HepG2 (cell line): ENCODE measurements around the gene TRMT10C. TPM values are rescaled to one million over a fixed set of nuclear protein-coding genes. Genes with fewer than 3 reads are reported as not detected.

Source experiments
- ATAC-seq: fragments of 200-7000 bp; cut with Tn5 transposase; 3 replicates; pipeline ENCODE4 v1.9.1; 2020; ENCODE audit warnings: mild to moderate bottlenecking, moderate library complexity
- BruUV-seq: library from RNA; stranded (reverse); fragments of 400-500 nt; replicated peaks from 2 replicates; lab custom pipeline; 2021; lab: Mats Ljungman, UMichigan
- CTCF ChIA-PET: fragments of 300-600 bp; formaldehyde crosslinking; extraction: SDS; loops from one replicate; lab custom pipeline; 2021; ENCODE audit warnings: low total read pairs, inconsistent platforms, low intra/inter-chr PET ratio; lab: Yijun Ruan, JAX
- POLR2A ChIA-PET: fragments of 350-600 bp; sonication (Branson Sonifier 250); formaldehyde crosslinking; loops from one replicate; lab custom pipeline; 2020; ENCODE audit warnings: antibody characterized with exemption, inconsistent platforms; lab: Yijun Ruan, JAX
- DNase-seq: peaks from one replicate; pipeline ENCODE4 v3.0.0-alpha.2; 2015; ENCODE audit warnings: low spot score
- FAIRE-seq: peaks from 3 replicates; lab custom pipeline; 2011; peaks lifted over from hg19 to GRCh38; lab: Jason Lieb, UNC
- H2AFZ ChIP-seq: one replicate; pipeline ENCODE4 v1.6.1; 2011; ENCODE audit warnings: low read length, inconsistent platforms
- H3K27ac ChIP-seq: fragments of 300-600 bp; 3 replicates; pipeline ENCODE4 v1.8.0; 2011; ENCODE audit warnings: mixed run types, mild to moderate bottlenecking, mixed read lengths, low read length, inconsistent platforms; ENCODE audit not compliant: insufficient read depth; ENCODE audit errors: extremely low read length
- H3K27me3 ChIP-seq, 2 experiments: fragments of 200-600 bp in 1 of 2; 2 replicates in 1 of 2; 3 replicates in 1 of 2; pipeline versions ENCODE4 v1.6.0 to v1.8.0; 2011; ENCODE audit warnings: low read length in 2 of 2, mild to moderate bottlenecking in 2 of 2, moderate library complexity in 2 of 2, inconsistent platforms in 1 of 2; ENCODE audit not compliant: insufficient read depth in 2 of 2, control insufficient read depth in 1 of 2
- H3K36me3 ChIP-seq, 2 experiments: fragments of 200-600 bp in 1 of 2; replicated peaks in 1 of 2; 2 replicates in 1 of 2; 3 replicates in 1 of 2; pipeline versions ENCODE4 v1.5.1 to v1.8.0; 2011; ENCODE audit warnings: low read length in 2 of 2, inconsistent platforms in 1 of 2; ENCODE audit not compliant: insufficient read depth in 2 of 2, control insufficient read depth in 1 of 2
- H3K4me1 ChIP-seq: 2 replicates; pipeline ENCODE4 v1.5.1; 2012; ENCODE audit warnings: low read length, inconsistent platforms; ENCODE audit not compliant: insufficient read depth
- H3K4me2 ChIP-seq: 2 replicates; pipeline ENCODE4 v1.6.0; 2011; ENCODE audit warnings: low read depth, low read length, inconsistent platforms
- H3K4me3 ChIP-seq, 3 experiments: fragments of 200-600 bp in 1 of 3; sonication (generic), shearing (Covaris generic) in 1 of 3; replicated peaks in 1 of 3; 2 replicates each; pipeline ENCODE4 v1.5.1; 2011 to 2016; ENCODE audit warnings: low read length in 3 of 3, inconsistent platforms in 2 of 3, low read depth in 2 of 3, mild to moderate bottlenecking in 2 of 3, control low read depth in 1 of 3, mixed read lengths in 1 of 3; ENCODE audit not compliant: insufficient read depth in 1 of 3
- H3K79me2 ChIP-seq: one replicate; pipeline ENCODE4 v1.6.1; 2011; ENCODE audit warnings: low read length, inconsistent platforms; ENCODE audit not compliant: insufficient read depth
- H3K9ac ChIP-seq: 2 replicates; pipeline ENCODE4 v1.6.0; 2011; ENCODE audit warnings: mild to moderate bottlenecking, low read depth, low read length, inconsistent platforms; ENCODE audit not compliant: insufficient read depth
- H3K9me3 ChIP-seq: 2 replicates; pipeline ENCODE4 v1.5.1; 2012; ENCODE audit warnings: mild to moderate bottlenecking, low read length
- H4K20me1 ChIP-seq: 2 replicates; pipeline ENCODE4 v1.6.0; 2011; ENCODE audit warnings: inconsistent platforms, mild to moderate bottlenecking, low read length, moderate library complexity; ENCODE audit not compliant: insufficient read depth
- ATM ChIP-seq: fragments of 450-650 bp; IDR thresholded peaks from 2 replicates; pipeline ENCODE4 v1.7.1; 2017; ENCODE audit warnings: mild to moderate bottlenecking, borderline replicate concordance
- ELF3 ChIP-seq: IDR thresholded peaks from 2 replicates; pipeline ENCODE4 v1.6.1; 2016; ENCODE audit warnings: missing genetic modification reagents, missing compliant biosample characterization
- ESRRA ChIP-seq: sonication (generic); formaldehyde crosslinking; IDR thresholded peaks from 2 replicates; pipeline ENCODE4 v1.5.1; 2020; ENCODE audit warnings: mild to moderate bottlenecking, low read depth, missing genetic modification reagents
- FOXA1 ChIP-seq, 2 experiments: fragments of 450-650 bp in 1 of 2; sonication (generic) in 1 of 2; formaldehyde crosslinking in 1 of 2; IDR thresholded peaks; 2 replicates each; pipeline versions ENCODE4 v1.4.0 to v1.6.1; 2016 to 2020; ENCODE audit warnings: missing genetic modification reagents in 1 of 2
- FOXO4 ChIP-seq: sonication (generic); formaldehyde crosslinking; conservative IDR thresholded peaks from 2 replicates; pipeline ENCODE4 v1.8.1; 2023; ENCODE audit warnings: missing genetic modification reagents
- GLI4 ChIP-seq: sonication (generic); formaldehyde crosslinking; IDR thresholded peaks from 2 replicates; pipeline ENCODE4 v1.5.1; 2020; ENCODE audit warnings: missing genetic modification reagents, mild to moderate bottlenecking, moderate library complexity, borderline replicate concordance
- KLF11 ChIP-seq: IDR thresholded peaks from 2 replicates; pipeline ENCODE4 v1.6.1; 2016; ENCODE audit warnings: missing compliant biosample characterization
- MAFF ChIP-seq: IDR thresholded peaks from 2 replicates; pipeline ENCODE4 v1.6.1; 2011; ENCODE audit warnings: low read depth, low read length, improper control_type of control experiment
- MXD3 ChIP-seq: IDR thresholded peaks from 2 replicates; pipeline ENCODE4 v1.6.1; 2016; ENCODE audit warnings: mild to moderate bottlenecking, missing biosample characterization, missing genetic modification reagents
- NR1H2 ChIP-seq: sonication (generic); formaldehyde crosslinking; IDR thresholded peaks from 2 replicates; pipeline ENCODE4 v1.8.1; 2022; ENCODE audit warnings: low read depth, missing genetic modification reagents, borderline replicate concordance
- PRMT3 ChIP-seq: sonication (generic); formaldehyde crosslinking; IDR thresholded peaks from 2 replicates; pipeline ENCODE4 v1.8.1; 2022; ENCODE audit warnings: low read depth, mild to moderate bottlenecking, moderate library complexity, missing genetic modification reagents, borderline replicate concordance
- RARG ChIP-seq: sonication (generic); formaldehyde crosslinking; IDR thresholded peaks from 2 replicates; pipeline ENCODE4 v1.4.0; 2020; ENCODE audit warnings: low read depth, mild to moderate bottlenecking, missing genetic modification reagents
- RXRB ChIP-seq: IDR thresholded peaks from 2 replicates; pipeline ENCODE4 v1.6.1; 2016; ENCODE audit warnings: borderline replicate concordance, missing genetic modification reagents, missing compliant biosample characterization
- SATB2 ChIP-seq: sonication (generic); formaldehyde crosslinking; IDR thresholded peaks from 2 replicates; pipeline ENCODE4 v1.5.0; 2020; ENCODE audit warnings: missing genetic modification reagents
- SMAD3 ChIP-seq: sonication (generic); formaldehyde crosslinking; IDR thresholded peaks from 2 replicates; pipeline ENCODE4 v1.4.0; 2020; ENCODE audit warnings: missing genetic modification reagents
- SMYD3 ChIP-seq: sonication (generic); formaldehyde crosslinking; IDR thresholded peaks from 2 replicates; pipeline ENCODE4 v1.8.1; 2023; ENCODE audit warnings: mild to moderate bottlenecking, missing genetic modification reagents
- TSC22D2 ChIP-seq: sonication (generic); formaldehyde crosslinking; IDR thresholded peaks from 2 replicates; pipeline ENCODE4 v1.5.1; 2020; ENCODE audit warnings: missing genetic modification reagents, mild to moderate bottlenecking, borderline replicate concordance
- ZC3H13 ChIP-seq: sonication (generic); formaldehyde crosslinking; IDR thresholded peaks from 2 replicates; pipeline ENCODE4 v1.8.1; 2023; ENCODE audit warnings: mild to moderate bottlenecking, missing genetic modification reagents, moderate library complexity
- ZNF143 ChIP-seq: sonication (generic); formaldehyde crosslinking; IDR thresholded peaks from 2 replicates; pipeline ENCODE4 v1.4.0; 2020; ENCODE audit warnings: missing genetic modification reagents
- WGBS: methylation state at CpG from one replicate; pipeline ENCODE4 v1.1.6; 2017; ENCODE audit warnings: low lambda C conversion rate; 5-methylcytosine and 5-hydroxymethylcytosine counted together
- in situ Hi-C: cut with HindIII; loops from 2 replicates; pipeline ENCODE4 v1.10.0; 2017; ENCODE audit warnings: low pct_unique_long_range_greater_than_20kb; ENCODE audit not compliant: extremely low pct_ligation_motif_present
- intact Hi-C: fragments of 100-400 bp; cut with micrococcal nuclease; formaldehyde crosslinking; loops from one replicate; pipeline ENCODE4 v1.10.0; 2022; ENCODE audit not compliant: unreplicated experiment
- polyA plus RNA-seq, 8 experiments: library from polyadenylated mRNA; depleted of rRNA in 3 of 8; stranded (reverse) in 7 of 8; unstranded in 1 of 8; fragments of >200 nt; fragmentation: Illumina TruSeq in 4 of 8; extraction: Trizol in 4 of 8; gene quantifications; 2 replicates each; pipeline versions ENCODE4 v1.2.1 to v1.2.3, GENCODE V29; 2011 to 2016; ENCODE audit warnings: low read depth in 4 of 8, missing spikeins in 1 of 8, mixed read lengths in 1 of 8; ENCODE audit not compliant: insufficient read depth in 1 of 8
- total RNA-seq, 5 experiments: library from RNA; depleted of rRNA; stranded (reverse); fragments of >200 nt; fragmentation: Illumina TruSeq; extraction: Trizol; gene quantifications; 2 replicates each; pipeline ENCODE4 v1.2.3, GENCODE V29; 2016; ENCODE audit warnings: low read depth in 1 of 5
- TF ChIP-seq, protein P1 (sequence below): sonication (generic); formaldehyde crosslinking; IDR thresholded peaks from 2 replicates; pipeline ENCODE4 v1.5.0; 2020; ENCODE audit warnings: mild to moderate bottlenecking, missing genetic modification reagents

TRMT10C gene
- total and polyA plus RNA-seq, 2 of the 13 experiments (the other 11 are each of a cell fraction or from before 2014, with no cell fraction given), result 10.8 to 39.2 TPM

DNA sequence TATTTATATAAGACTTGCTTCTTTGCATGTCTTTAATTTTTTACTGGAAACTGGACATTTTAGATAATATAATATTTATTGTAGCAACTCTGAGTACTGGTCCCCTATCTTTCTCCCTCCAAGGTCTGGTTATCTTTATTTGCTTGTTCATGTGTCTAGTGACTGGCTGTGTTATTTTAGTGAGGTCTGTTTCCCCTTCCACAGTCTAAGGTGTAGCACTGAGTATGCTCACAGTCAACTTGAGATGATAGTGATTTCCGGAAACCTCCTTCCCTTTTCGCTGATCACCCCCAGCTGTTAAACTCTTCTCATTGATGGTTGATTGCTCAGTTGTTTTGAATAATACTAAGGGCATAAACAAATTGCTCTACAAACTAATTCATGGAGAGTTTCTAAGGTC lies 49.4 kb downstream of the TRMT10C start:
- H3K79me2 ChIP-seq, result no peaks in the 10 kb centered on the region
- ChIA-PET POLR2A (no interaction called here), CTCF (no interaction called here)
- DNase-seq, result no peak
- no peak overlapping the region for H3K9ac ChIP-seq
- intact Hi-C loops (no loop called here), in situ Hi-C loops (no loop called here)
- no peak overlapping the region for H3K27ac ChIP-seq
- H3K4me3 ChIP-seq, result no peak overlapping the region
- H3K27me3 ChIP-seq, result no peaks in the 10 kb centered on the region
- peaks cover 17% of the 10 kb centered on the region for H3K4me1 ChIP-seq
- BruUV-seq, result no TSS peak
- no peak overlapping the region for H2AFZ ChIP-seq
- TF ChIP-seq ESRRA, result no peak
- TF ChIP-seq RARG (CRISPR knock-in tag), result no peak
- no peak for TF ChIP-seq FOXA1 (IDR thresholded peaks at IDR 0.05)
- no peak for TF ChIP-seq FOXA1 (CRISPR knock-in tag; IDR thresholded peaks at IDR 0.05)
- TF ChIP-seq SMAD3, result no peak
- no peak for TF ChIP-seq SMYD3 (CRISPR knock-in tag)
- TF ChIP-seq MAFF, result no peak
- TF ChIP-seq MXD3 (CRISPR knock-in tag), result no peak
- no peak for TF ChIP-seq RXRB (CRISPR knock-in tag)
- TF ChIP-seq KLF11, result no peak
- no peak for TF ChIP-seq SATB2 (CRISPR knock-in tag)
- TF ChIP-seq ZNF143 (CRISPR knock-in tag), result no peak
- TF ChIP-seq TSC22D2, result no peak
- TF ChIP-seq GLI4, result no peak
- no peak for TF ChIP-seq ZC3H13 (CRISPR knock-in tag)
- TF ChIP-seq PRMT3 (CRISPR knock-in tag), result no peak
- TF ChIP-seq ELF3 (CRISPR knock-in tag), result no peak
- no peak for TF ChIP-seq ATM
- TF ChIP-seq NR1H2 (CRISPR knock-in tag), result no peak
- no peak for TF ChIP-seq FOXO4 (CRISPR knock-in tag)
- TF ChIP-seq, protein P1, sequence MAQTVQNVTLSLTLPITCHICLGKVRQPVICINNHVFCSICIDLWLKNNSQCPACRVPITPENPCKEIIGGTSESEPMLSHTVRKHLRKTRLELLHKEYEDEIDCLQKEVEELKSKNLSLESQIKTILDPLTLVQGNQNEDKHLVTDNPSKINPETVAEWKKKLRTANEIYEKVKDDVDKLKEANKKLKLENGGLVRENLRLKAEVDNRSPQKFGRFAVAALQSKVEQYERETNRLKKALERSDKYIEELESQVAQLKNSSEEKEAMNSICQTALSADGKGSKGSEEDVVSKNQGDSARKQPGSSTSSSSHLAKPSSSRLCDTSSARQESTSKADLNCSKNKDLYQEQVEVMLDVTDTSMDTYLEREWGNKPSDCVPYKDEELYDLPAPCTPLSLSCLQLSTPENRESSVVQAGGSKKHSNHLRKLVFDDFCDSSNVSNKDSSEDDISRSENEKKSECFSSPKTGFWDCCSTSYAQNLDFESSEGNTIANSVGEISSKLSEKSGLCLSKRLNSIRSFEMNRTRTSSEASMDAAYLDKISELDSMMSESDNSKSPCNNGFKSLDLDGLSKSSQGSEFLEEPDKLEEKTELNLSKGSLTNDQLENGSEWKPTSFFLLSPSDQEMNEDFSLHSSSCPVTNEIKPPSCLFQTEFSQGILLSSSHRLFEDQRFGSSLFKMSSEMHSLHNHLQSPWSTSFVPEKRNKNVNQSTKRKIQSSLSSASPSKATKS (CRISPR knock-in tag), result no peak
- TF ChIP-seq, all 625 proteins: peak for 0
- Histone ChIP-seq H4K20me1 (no peaks in the 10 kb centered on the region), H3K4me2 (no peak overlapping the region), H3K9me3 (no peaks in the 10 kb centered on the region), H3K36me3 (no peaks in the 10 kb centered on the region)
- FAIRE-seq (no peak), ATAC-seq (no peak)
- WGBS, result 98% methylated on average over 2 of the region's 2 CpGs
